Neural progenitor cell (in vitro differentiated cells): ENCODE results near the gene RPH3AL. TPM values are rescaled to one million over a fixed set of nuclear protein-coding genes. Genes with fewer than 3 reads are reported as not detected.

Experiments used
- DNase-seq: peaks from one replicate; pipeline ENCODE4 v3.0.0-alpha.2; 2016; ENCODE audit warnings: low spot score
- H2AFZ ChIP-seq: fragments of 200-600 bp; sonication (generic); replicated peaks from 2 replicates; pipeline ENCODE4 v1.6.1; 2016; ENCODE audit warnings: antibody characterized with exemption
- H3F3A ChIP-seq: fragments of 200-600 bp; sonication (generic); 2 replicates; pipeline ENCODE4 v1.6.1; 2016; ENCODE audit warnings: antibody characterized with exemption, low read depth
- H3K27ac ChIP-seq: fragments of 200-600 bp; sonication (generic); 2 replicates; pipeline ENCODE4 v1.5.1; 2016; ENCODE audit warnings: mild to moderate bottlenecking
- H3K27me3 ChIP-seq: fragments of 200-600 bp; sonication (generic); 2 replicates; pipeline ENCODE4 v1.6.1; 2016; ENCODE audit warnings: mild to moderate bottlenecking, moderate library complexity
- H3K36me3 ChIP-seq: fragments of 200-600 bp; sonication (generic); 2 replicates; pipeline ENCODE4 v1.5.1; 2016
- H3K4me1 ChIP-seq: fragments of 200-600 bp; sonication (generic); 2 replicates; pipeline ENCODE4 v1.6.1; 2016; ENCODE audit warnings: mixed run types
- H3K4me2 ChIP-seq: fragments of 200-600 bp; sonication (generic); 2 replicates; pipeline ENCODE4 v1.6.1; 2016
- H3K4me3 ChIP-seq: fragments of 200-600 bp; sonication (generic); 2 replicates; pipeline ENCODE4 v1.5.1; 2016
- H3K79me2 ChIP-seq: fragments of 200-600 bp; sonication (generic); 2 replicates; pipeline ENCODE4 v1.6.1; 2016; ENCODE audit warnings: low read depth
- H3K9ac ChIP-seq: fragments of 200-600 bp; sonication (generic); 2 replicates; pipeline ENCODE4 v1.6.1; 2016
- H3K9me3 ChIP-seq: fragments of 200-600 bp; sonication (generic); 2 replicates; pipeline ENCODE4 v1.5.1; 2016; ENCODE audit warnings: low read depth
- H4K20me1 ChIP-seq: fragments of 200-600 bp; sonication (generic); 2 replicates; pipeline ENCODE4 v1.6.1; 2016; ENCODE audit warnings: low read depth
- H3K27ac Mint-ChIP-seq: 3 replicates; pipeline ENCODE4 v1.8.0; 2021; ENCODE audit warnings: mixed read lengths
- H3K27me3 Mint-ChIP-seq: 2 replicates; pipeline ENCODE4 v1.8.0; 2022; ENCODE audit warnings: low read depth, mild to moderate bottlenecking, inconsistent platforms, moderate library complexity, mixed read lengths; ENCODE audit not compliant: insufficient read depth
- H3K36me3 Mint-ChIP-seq: 3 replicates; pipeline ENCODE4 v1.8.0; 2021; ENCODE audit warnings: mixed read lengths
- H3K4me1 Mint-ChIP-seq: 3 replicates; pipeline ENCODE4 v1.8.0; 2021; ENCODE audit warnings: mixed read lengths
- H3K4me3 Mint-ChIP-seq: 3 replicates; pipeline ENCODE4 v1.8.0; 2021; ENCODE audit warnings: mild to moderate bottlenecking, moderate library complexity, mixed read lengths
- H3K9me3 Mint-ChIP-seq: 3 replicates; pipeline ENCODE4 v1.8.0; 2020; ENCODE audit warnings: mixed read lengths
- CTCF ChIP-seq: fragments of 200-600 bp; sonication (generic); IDR thresholded peaks from 2 replicates; pipeline ENCODE4 v1.5.1; 2017; ENCODE audit warnings: antibody characterized with exemption, mild to moderate bottlenecking
- EZH2 ChIP-seq: fragments of 200-600 bp; sonication (generic); IDR thresholded peaks from 2 replicates; pipeline ENCODE4 v1.6.1; 2017; ENCODE audit warnings: antibody characterized with exemption, mild to moderate bottlenecking, moderate library complexity
- EZH2phosphoT487 ChIP-seq: fragments of 200-600 bp; sonication (generic); IDR thresholded peaks from 2 replicates; pipeline ENCODE4 v1.6.1; 2017; ENCODE audit warnings: antibody characterized with exemption
- total RNA-seq: library from RNA; depleted of rRNA; stranded (reverse); fragments of >200 nt; gene quantifications from 2 replicates; pipeline ENCODE4 v1.2.3, GENCODE V29; 2015; ENCODE audit warnings: low replicate concordance

RPH3AL gene
- total RNA-seq, 1 donor from 2014 or later = 7.5 TPM

DNA sequence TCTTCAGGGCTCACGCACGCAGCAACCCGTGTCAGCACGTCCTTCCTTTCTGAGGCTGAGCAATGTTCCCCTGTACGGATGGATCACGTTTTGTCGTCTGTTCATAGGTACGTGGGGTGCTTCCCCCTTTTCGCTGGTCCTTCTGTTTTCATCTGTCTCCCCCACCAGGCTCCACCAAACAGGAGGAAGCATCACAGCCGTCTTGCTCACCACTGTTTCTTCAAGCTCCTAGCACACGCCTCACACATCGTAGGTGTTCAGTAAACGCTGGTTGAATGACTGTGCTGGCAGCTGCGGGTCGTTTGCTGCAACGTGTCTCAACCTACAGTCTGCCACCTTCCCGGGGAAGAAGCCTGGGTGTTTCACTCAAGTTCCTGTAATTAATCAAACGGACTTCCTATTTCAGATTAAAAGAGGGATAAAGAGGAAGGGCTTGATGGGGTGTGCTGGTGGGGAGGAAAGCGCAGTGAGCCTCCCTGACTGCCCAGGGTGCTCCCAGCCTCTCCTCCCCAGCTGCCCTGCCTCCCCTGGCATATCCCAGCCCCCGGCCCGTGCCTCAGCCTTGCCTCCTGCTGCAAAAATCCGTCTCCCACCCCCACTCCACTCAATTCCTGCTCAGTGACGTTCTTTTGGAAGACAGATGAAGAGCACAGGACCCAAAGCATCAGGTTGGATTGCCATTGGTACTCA is 94.4 kb downstream of the RPH3AL start:
- H3K9ac ChIP-seq = no peak overlapping the region

DNA sequence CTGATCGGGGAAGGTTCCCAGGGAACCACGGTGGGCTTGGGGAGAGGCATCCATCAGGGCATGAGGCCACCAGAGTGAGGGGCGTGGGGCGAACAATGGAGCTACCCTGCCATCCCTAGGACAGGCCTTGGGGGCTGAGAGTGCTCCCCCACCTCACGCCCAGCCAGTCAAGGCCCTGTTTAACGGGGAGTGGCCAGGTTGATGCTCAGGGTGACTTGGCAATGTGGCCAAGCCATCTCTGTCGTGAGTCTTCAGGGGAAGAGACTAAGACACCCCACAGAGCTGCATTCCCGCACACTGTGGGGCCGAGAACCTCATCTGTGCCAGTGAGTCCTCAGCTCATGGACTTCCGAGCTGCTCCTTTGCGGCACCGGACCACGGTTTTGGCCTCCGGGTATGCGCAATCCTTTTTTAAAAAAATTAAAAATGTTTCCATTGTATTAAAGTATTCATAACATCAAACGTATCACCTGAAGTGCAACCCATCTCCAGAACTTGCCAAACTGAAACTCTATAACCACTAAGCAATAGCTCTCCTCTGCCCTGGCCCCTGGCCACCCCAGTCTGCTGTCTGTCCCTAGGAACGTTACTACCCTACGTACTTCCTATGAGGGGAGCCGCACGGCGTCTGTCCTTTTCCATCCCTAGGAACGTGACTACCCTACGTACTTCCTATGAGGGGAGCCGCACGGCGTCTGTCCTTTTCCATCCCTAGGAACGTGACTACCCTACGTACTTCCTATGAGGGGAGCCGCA is 99.3 kb downstream of the RPH3AL start:
- no peaks in the 10 kb centered on the region for H3F3A ChIP-seq
- H3K4me1 ChIP-seq = no peaks in the 10 kb centered on the region
- no peak for DNase-seq
- no peaks in the 10 kb centered on the region for H3K36me3 Mint-ChIP-seq
- no peaks in the 10 kb centered on the region for H3K79me2 ChIP-seq
- no peak overlapping the region for H3K4me3 Mint-ChIP-seq
- H3K9me3 ChIP-seq = no peaks in the 10 kb centered on the region
- H4K20me1 ChIP-seq = no peaks in the 10 kb centered on the region
- no peaks in the 10 kb centered on the region for H3K27me3 ChIP-seq
- no peaks in the 10 kb centered on the region for H3K27me3 Mint-ChIP-seq
- no peak overlapping the region for H3K4me3 ChIP-seq
- no peak for TF ChIP-seq EZH2
- no peak for TF ChIP-seq CTCF
- no peak for TF ChIP-seq EZH2phosphoT487
- no peak overlapping the region for H3K27ac ChIP-seq
- no peak overlapping the region for H2AFZ ChIP-seq
- no peak overlapping the region for H3K9ac ChIP-seq
- peaks cover 5% of the 10 kb centered on the region for H3K9me3 Mint-ChIP-seq
- H3K27ac Mint-ChIP-seq = no peak overlapping the region
- H3K36me3 ChIP-seq = no peaks in the 10 kb centered on the region
- H3K4me2 ChIP-seq = no peak overlapping the region
- no peaks in the 10 kb centered on the region for H3K4me1 Mint-ChIP-seq

More for the DNA sequence above, 94.4 kb downstream of the RPH3AL start:
- Histone ChIP-seq H3K9me3 (no peaks in the 10 kb centered on the region), H4K20me1 (no peaks in the 10 kb centered on the region), H3K4me3 (no peak overlapping the region), H3K36me3 (no peaks in the 10 kb centered on the region), H2AFZ (no peak overlapping the region), H3K27me3 (peaks cover 15% of the 10 kb centered on the region), H3F3A (no peaks in the 10 kb centered on the region), H3K79me2 (no peaks in the 10 kb centered on the region), H3K4me2 (no peak overlapping the region), H3K27ac (no peak overlapping the region), H3K4me1 (peaks cover 13% of the 10 kb centered on the region)
- H3K27ac Mint-ChIP-seq = no peak overlapping the region
- TF ChIP-seq EZH2 (no peak), EZH2phosphoT487 (no peak), CTCF (no peak)
- peaks cover 24% of the 10 kb centered on the region for H3K9me3 Mint-ChIP-seq
- no peak overlapping the region for H3K4me3 Mint-ChIP-seq
- H3K4me1 Mint-ChIP-seq = peaks cover 9% of the 10 kb centered on the region
- no peak for DNase-seq
- peaks cover 9% of the 10 kb centered on the region for H3K27me3 Mint-ChIP-seq
- H3K36me3 Mint-ChIP-seq = peaks cover 4% of the 10 kb centered on the region

DNA sequence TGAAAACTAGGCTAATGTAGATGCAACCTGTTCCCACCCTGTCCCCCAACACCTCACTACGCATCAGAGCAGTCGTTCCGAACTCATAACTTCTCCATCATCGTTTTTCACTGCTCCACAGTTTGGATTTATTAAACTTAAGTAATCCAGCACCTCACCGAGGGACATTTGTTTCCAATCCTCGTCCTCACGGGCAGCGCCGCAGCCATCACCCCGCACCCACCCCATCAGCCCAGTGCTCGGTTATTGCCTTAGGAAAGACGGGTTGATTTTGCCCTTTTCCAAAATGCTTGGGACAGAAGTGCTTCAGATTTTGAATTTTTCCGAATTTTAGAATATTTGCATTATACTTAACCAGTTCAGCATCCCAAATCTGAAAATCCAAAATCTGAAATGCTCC is 100.2 kb downstream of the RPH3AL start:
- no peak overlapping the region for H2AFZ ChIP-seq
- Mint-ChIP-seq H3K36me3 (no peaks in the 10 kb centered on the region), H3K4me1 (no peaks in the 10 kb centered on the region), H3K27ac (no peak overlapping the region), H3K27me3 (no peaks in the 10 kb centered on the region), H3K4me3 (no peak overlapping the region), H3K9me3 (no peaks in the 10 kb centered on the region)
- TF ChIP-seq CTCF (no peak), EZH2 (no peak), EZH2phosphoT487 (no peak)
- no peak overlapping the region for H3K27ac ChIP-seq
- no peak overlapping the region for H3K9ac ChIP-seq
- no peaks in the 10 kb centered on the region for H3K27me3 ChIP-seq
- H3K4me1 ChIP-seq = no peaks in the 10 kb centered on the region
- H3K9me3 ChIP-seq = no peaks in the 10 kb centered on the region
- H3K36me3 ChIP-seq = no peaks in the 10 kb centered on the region
- no peak overlapping the region for H3K4me2 ChIP-seq
- no peak for DNase-seq
- H3F3A ChIP-seq = no peaks in the 10 kb centered on the region
- H3K4me3 ChIP-seq = no peak overlapping the region
- H4K20me1 ChIP-seq = no peaks in the 10 kb centered on the region
- H3K79me2 ChIP-seq = no peaks in the 10 kb centered on the region
